Stimulated activated CD4-positive, alpha-beta T cell treated with anti-CD3 and anti-CD28 coated beads, Interleukin-2, amount 100 ng/mL, for 48 hours (primary cell): ENCODE measurements around the gene PPM1M.

Experiments
- DNase-seq, 2 donors: peaks; one replicate each; pipeline ENCODE4 v3.0.0-alpha.2; 2020

Gene PPM1M

GRCh38 chr3:52231502-52232278 lies 13.9 kb upstream of the PPM1M start:
- peak; percentile 94 to 95 for DNase-seq

DNA sequence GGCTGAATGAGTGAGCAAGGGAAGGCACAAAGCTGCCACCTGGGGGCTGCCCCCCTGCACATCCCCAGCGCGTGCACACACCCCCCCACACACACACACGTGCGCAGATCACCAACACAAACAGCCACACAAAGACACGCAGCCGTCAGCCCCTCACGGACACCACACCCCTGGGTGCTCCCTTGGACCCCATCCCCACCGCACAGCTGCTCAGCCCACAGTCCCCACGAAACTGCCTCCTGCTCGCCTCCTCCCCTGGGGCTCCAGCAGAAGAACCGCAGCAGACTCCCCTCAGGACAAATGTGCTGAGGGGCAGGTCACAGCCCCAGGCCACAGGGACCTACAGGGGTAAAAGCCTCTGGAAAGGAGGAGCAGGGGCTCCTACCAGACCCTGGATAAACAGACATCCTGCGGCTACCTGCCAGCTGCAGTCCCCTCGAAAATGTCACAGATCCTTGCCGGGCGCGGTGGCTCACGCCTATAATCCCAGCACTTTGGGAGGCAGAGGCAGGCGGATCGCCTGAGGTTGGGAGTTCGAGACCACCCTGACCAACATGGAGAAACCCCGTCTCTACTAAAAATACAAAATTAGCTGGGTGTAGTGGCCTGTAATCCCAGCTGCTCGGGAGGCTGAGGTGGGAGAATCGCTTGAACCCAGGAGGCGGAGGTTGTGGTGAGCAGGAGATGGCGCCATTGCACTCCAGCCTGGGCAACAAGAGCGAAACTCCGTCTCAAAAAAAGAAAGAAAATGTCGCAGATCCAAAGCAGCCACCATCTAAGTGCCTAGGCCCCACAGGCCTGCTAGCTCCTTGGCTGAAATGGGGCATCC lies 13.1 kb upstream of the PPM1M start:
- DNase-seq = no peak

DNA sequence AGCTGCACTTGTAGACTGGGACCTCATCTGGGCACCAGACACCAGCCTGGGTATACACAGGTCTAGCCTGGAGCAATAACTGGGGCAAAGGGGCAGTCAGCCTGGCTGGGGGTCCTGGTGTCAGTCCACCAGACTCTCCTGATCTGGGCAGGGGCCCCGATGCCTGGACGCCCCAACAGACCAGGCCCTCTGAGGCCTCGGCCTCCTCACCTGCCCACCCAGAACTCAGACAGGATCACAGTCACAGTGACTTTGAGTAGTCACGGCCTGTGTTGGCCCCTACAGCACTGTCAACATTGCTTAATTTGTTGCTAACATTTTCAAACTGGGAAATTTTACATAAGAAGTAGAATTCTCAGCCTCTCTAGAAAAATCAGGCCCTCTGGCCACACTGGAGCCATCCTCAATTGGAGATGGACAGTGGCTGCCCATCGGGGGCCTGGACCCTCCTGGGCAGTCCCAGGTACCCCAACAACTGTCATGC lies 12.4 kb upstream of the PPM1M start:
- DNase-seq = no peak

- DNase-seq = no peak
These were observed 11.6 kb upstream of the PPM1M start for GRCh38 chr3:52233968-52234367.

GRCh38 chr3:52234516-52235447 lies 10.8 kb upstream of the PPM1M start:
- DNase-seq = no peak

- DNase-seq = no peak
These were observed 9.1 kb upstream of the PPM1M start for GRCh38 chr3:52236424-52236886.

GRCh38 chr3:52237006-52237656 lies 8.4 kb upstream of the PPM1M start:
- DNase-seq = no peak

- DNase-seq = no peak
These were observed 7.8 kb upstream of the PPM1M start for GRCh38 chr3:52237657-52238172.

GRCh38 chr3:52238193-52238760 lies 7.3 kb upstream of the PPM1M start:
- no peak for DNase-seq

DNA sequence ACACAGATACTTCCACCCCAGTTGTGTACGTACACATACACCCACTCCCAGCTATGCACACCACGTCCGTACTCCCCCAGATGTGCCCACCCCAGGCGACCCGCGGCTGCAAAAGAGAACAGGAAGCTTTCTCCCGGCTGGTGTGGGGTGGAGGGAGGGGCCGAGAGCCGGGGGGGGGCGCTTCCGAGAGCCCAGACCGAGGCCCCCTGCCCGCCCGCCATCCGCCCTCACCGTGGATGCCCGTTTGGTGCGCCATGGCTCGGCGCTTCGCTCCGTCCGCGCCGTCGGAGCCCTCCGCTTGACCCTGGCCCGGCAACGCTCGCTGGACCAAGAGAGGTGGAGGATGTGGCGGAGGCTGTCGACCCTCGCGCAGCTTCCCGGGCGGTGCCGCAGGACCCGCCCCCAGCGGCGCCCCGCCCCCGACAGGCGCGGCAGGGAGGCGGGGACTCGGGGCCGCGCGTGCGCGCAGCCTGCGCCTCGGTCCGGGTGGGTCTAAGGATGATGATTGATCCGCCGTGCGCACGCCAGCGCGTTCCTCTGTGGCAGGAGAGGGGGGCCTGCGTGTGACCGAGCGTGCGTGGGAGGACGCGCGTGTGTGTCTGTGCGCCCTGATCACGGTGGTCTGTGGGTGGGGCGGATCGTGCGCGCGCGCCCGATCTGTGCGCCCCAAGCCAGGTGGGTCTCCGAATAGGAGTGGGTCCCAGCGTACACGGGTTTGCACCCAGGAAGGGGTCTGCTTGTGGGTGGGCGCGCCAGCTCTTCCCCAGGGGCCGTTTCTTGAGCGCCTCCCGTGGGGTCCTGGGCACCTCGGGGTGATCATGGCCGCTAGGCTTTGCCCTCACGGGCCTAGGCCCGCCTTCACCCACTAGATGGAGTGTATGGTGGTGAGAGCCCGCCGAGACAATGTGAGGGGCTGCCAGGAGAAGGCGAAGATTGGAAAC lies 6.5 kb upstream of the PPM1M start, which contains the start of gene TWF2:
Gene TWF2 (minus strand): TSS at position 398 of the 941 bp plus-strand sequence. CDS start 142 bp downstream, at position 256.
- peak; percentile 76 to 86 for DNase-seq

- DNase-seq = peak in 1 of 2 donors; percentile 50
These were observed 5.3 kb upstream of the PPM1M start for GRCh38 chr3:52240059-52240885.

DNA sequence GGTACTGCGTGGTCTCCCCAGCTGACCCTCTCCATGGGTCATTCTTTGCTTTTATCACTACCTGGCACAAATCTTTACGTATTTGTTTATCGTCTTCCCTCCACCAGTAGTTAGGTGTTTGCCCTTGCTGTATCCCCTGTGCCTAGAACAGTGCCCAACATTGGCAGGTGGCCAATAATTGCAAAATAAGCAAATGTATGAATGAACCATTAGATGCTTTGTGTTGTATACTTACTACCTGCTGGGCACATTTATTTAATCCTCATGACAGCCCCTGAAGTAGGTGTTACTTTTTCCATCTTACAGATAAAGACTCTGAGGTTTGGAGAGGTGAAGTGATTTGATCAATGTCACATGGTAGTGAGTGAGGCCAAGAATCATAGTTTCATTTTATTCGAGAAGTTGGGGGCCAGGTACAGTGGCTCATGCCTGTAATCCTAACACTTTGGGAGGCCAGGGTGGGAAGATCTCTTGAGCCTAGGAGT lies 4.6 kb upstream of the PPM1M start:
- no peak for DNase-seq

DNA sequence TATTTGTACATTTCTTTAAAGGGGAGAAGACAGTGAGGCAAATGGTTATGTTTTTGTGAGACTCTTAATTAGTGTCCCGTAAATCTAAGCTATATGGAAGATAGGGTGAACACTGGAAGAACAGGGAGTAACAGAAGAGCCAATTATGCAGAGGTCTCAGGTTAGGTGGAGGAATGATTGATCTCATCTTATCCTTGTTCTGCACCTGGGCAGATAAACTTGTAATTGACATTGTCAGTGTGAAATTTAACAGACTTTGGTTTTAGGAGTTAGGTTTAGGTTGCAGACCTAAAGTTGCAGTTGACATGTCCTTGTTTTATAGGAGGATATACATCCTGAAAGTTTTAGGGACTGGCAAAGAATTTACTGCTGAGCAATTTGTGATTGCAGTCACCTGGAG lies 3.5 kb upstream of the PPM1M start:
- DNase-seq = no peak

DNA sequence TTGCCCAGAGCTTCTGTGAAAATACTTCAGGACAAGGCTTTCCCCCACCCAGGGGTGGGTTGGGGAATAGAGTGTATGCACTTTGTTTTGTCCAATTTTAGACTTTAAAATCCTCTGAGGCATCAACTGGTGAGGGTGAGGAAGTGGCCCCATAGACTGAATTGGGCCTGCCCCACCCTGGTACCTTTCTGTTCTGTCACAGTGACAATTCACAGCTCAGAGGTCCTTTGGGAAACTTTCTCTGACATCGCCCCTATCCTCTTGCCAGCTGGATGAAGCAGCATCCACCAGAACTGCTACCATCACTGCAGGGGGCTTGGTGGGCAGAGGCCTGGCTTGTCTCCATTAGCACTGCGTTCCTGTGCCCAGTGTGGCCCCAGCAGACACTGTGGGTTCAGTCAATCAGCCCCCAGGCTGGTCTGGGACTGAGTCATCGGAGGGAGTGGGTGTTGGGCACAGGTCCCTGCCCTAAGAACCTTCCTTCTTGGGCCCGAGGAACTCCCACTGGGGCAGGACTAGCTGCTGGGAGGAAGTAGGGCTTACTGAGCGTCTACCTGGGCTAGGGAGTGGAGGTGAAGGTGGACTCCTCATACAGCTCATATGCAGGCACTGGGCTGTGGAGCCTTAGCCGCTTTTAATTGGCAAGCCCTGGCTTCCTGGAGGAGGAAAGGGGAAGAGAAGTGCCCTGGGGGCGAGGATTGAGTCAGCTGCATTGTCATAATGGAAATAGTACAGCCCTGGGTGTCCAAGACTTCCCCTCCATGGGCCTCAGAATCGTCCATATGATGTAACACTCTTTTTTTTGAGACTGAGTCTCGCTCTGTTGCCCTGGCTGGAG lies 1.5 kb upstream of the PPM1M start:
- peak in 1 of 2 donors; percentile 40 for DNase-seq

GRCh38 chr3:52246264-52246620 lies 683 bp downstream of the PPM1M start:
- no peak for DNase-seq

DNA sequence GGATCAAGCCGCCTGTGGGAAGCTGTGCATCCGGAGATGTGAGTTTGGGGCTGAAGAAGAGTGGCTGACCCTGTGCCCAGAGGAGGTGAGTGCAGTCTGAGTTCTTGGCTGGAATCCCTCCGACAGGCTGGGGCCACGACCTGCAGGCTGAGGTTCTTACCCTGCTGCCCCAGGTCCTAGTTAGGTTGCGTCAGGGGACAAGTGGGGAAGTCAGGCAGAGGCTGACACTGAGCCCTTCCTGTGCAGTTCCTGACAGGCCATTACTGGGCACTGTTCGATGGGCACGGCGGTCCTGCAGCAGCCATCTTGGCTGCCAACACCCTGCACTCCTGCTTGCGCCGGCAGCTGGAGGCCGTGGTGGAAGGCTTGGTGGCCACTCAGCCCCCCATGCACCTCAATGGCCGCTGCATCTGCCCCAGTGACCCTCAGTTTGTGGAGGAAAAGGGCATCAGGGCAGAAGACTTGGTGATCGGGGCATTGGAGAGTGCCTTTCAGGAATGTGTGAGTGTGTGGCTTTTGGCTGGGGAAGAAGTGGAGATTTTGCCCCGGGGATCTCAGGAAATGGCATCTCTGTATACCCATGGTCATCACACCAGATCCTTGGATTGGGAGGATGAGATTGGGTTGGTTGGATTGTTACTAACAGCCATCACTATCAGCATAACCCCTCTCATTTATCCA lies 1.3 kb downstream of the PPM1M start:
- no peak for DNase-seq

DNA sequence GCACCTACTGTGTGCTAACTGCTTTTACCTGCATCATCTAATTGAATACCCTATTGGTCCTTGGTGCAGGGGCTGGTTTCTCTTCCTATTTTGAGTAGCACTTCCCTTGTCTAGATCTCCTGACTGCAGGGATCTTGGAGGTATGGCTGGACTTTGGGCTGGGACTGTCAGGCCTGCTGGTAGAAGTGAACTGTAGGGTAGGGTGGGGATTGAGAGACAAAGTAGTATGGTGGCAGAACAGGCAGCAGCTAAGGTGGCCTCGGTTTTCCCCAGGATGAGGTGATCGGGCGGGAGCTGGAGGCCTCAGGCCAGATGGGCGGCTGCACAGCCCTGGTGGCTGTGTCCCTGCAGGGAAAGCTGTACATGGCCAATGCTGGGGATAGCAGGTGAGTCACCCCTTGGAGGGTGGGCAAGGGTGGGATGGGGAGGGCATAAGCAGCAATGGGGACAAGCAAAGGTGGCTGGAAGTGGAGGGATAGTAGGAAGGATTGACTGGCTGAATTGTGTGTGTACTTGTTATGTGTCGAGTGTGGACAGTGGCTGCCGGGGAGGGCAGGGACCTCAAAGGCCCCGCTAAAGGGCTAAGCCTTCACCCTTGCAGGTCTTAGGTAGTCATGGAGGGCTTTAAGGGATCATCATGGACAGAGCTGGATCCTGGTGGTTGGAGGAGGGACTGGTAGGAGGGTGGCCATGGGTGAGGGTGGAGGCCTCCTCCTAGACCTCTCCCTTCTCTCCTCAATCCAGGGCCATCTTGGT lies 2.0 kb downstream of the PPM1M start:
- no peak for DNase-seq
